ENCODE measurements around the gene UBE2E2.

UBE2E2 gene

GRCh38 chr3:23288286-23288685, 85.2 kb downstream of the UBE2E2 start:
- DNase-seq (ENCODE audit: low spot score): no peak
- Histone ChIP-seq H3K18ac (ENCODE audit: low read length) (no peak overlapping the region), H3K4me1 (ENCODE audit: control insufficient read depth in 2 of 2, insufficient read depth in 1 of 2, low read depth in 1 of 2, low read length in 2 of 2) (peaks cover 0 to 4% of the 10 kb centered on the region in 2 donors), H3K27me3 (ENCODE audit: control insufficient read depth in 3 of 3, insufficient read depth in 3 of 3, low read depth in 1 of 3, low read length in 3 of 3) (no peaks in the 10 kb centered on the region), H2AFZ (ENCODE audit: low read length) (no peak overlapping the region), H4K8ac (ENCODE audit: low read depth, low read length) (no peak overlapping the region), H2BK12ac (ENCODE audit: low read length) (no peak overlapping the region), H3K4me3 (ENCODE audit: low read length in 2 of 2) (no peak overlapping the region), H3K9me3 (replicated peaks in 1 of 2; ENCODE audit: control insufficient read depth in 2 of 2, insufficient read depth in 1 of 2, low read depth in 1 of 2, low read length in 2 of 2) (no peaks in the 10 kb centered on the region), H4K91ac (ENCODE audit: low read depth, low read length, poor library complexity) (no peak overlapping the region), H2BK120ac (ENCODE audit: low read depth, low read length) (no peak overlapping the region), H2AK5ac (ENCODE audit: low read depth, low read length) (no peak overlapping the region), H3K36me3 (replicated peaks in 1 of 2; ENCODE audit: control insufficient read depth in 2 of 2, insufficient read depth in 2 of 2, low read length in 2 of 2) (no peaks in the 10 kb centered on the region), H3K4ac (ENCODE audit: low read length) (no peak overlapping the region), H3K14ac (ENCODE audit: low read length) (no peak overlapping the region), H3K23ac (ENCODE audit: low read depth, low read length, poor library complexity) (no peak overlapping the region), H3K4me2 (ENCODE audit: insufficient read depth, low read length, poor library complexity, severe bottlenecking) (no peak overlapping the region), H2BK5ac (ENCODE audit: low read length) (no peak overlapping the region), H2BK15ac (ENCODE audit: low read length) (no peak overlapping the region), H3K9ac (ENCODE audit: low read depth, low read length, poor library complexity) (no peak overlapping the region), H3K79me1 (ENCODE audit: low read depth, low read length) (peaks cover 2% of the 10 kb centered on the region), H3K27ac (replicated peaks; ENCODE audit: low read length) (no peak overlapping the region)
- no CpG with 5 or more reads among the region's 1 CpG for whole genome bisulfite sequencing, 2 donors (ENCODE audit: extremely low coverage in 2 of 2, insufficient read length in 2 of 2, insufficient replicate concordance in 1 of 2)

- Histone ChIP-seq H2AFZ (ENCODE audit: low read length) (no peak overlapping the region), H3K36me3 (replicated peaks in 1 of 2; ENCODE audit: control insufficient read depth in 2 of 2, insufficient read depth in 2 of 2, low read length in 2 of 2) (no peaks in the 10 kb centered on the region), H2AK5ac (ENCODE audit: low read depth, low read length) (no peak overlapping the region), H2BK12ac (ENCODE audit: low read length) (no peak overlapping the region), H3K14ac (ENCODE audit: low read length) (no peak overlapping the region), H3K27me3 (ENCODE audit: control insufficient read depth in 3 of 3, insufficient read depth in 3 of 3, low read depth in 1 of 3, low read length in 3 of 3) (no peaks in the 10 kb centered on the region), H3K18ac (ENCODE audit: low read length) (no peak overlapping the region), H3K4ac (ENCODE audit: low read length) (no peak overlapping the region), H3K23ac (ENCODE audit: low read depth, low read length, poor library complexity) (no peak overlapping the region), H3K4me3 (ENCODE audit: low read length in 2 of 2) (no peak overlapping the region), H3K4me1 (ENCODE audit: control insufficient read depth in 2 of 2, insufficient read depth in 1 of 2, low read depth in 1 of 2, low read length in 2 of 2) (peaks cover 0 to under 1% of the 10 kb centered on the region in 2 donors), H3K9me3 (replicated peaks in 1 of 2; ENCODE audit: control insufficient read depth in 2 of 2, insufficient read depth in 1 of 2, low read depth in 1 of 2, low read length in 2 of 2) (no peaks in the 10 kb centered on the region), H2BK120ac (ENCODE audit: low read depth, low read length) (no peak overlapping the region), H3K4me2 (ENCODE audit: insufficient read depth, low read length, poor library complexity, severe bottlenecking) (no peak overlapping the region), H2BK5ac (ENCODE audit: low read length) (no peak overlapping the region), H2BK15ac (ENCODE audit: low read length) (no peak overlapping the region), H3K79me1 (ENCODE audit: low read depth, low read length) (peaks cover 2% of the 10 kb centered on the region), H3K27ac (replicated peaks; ENCODE audit: low read length) (no peak overlapping the region), H3K9ac (ENCODE audit: low read depth, low read length, poor library complexity) (no peak overlapping the region), H4K8ac (ENCODE audit: low read depth, low read length) (no peak overlapping the region), H4K91ac (ENCODE audit: low read depth, low read length, poor library complexity) (no peak overlapping the region)
- WGBS, 2 donors (ENCODE audit: extremely low coverage in 2 of 2, insufficient read length in 2 of 2, insufficient replicate concordance in 1 of 2): no CpG with 5 or more reads among the region's 2 CpGs
- DNase-seq (ENCODE audit: low spot score): no peak
Measured at GRCh38 chr3:23288715-23289114, 85.6 kb downstream of the UBE2E2 start.

GRCh38 chr3:23292432-23292831, 89.3 kb downstream of the UBE2E2 start:
- Histone ChIP-seq H3K14ac (ENCODE audit: low read length) (no peak overlapping the region), H3K27ac (replicated peaks; ENCODE audit: low read length) (no peak overlapping the region), H3K9ac (ENCODE audit: low read depth, low read length, poor library complexity) (no peak overlapping the region), H3K4me2 (ENCODE audit: insufficient read depth, low read length, poor library complexity, severe bottlenecking) (no peak overlapping the region), H3K27me3 (ENCODE audit: control insufficient read depth in 3 of 3, insufficient read depth in 3 of 3, low read depth in 1 of 3, low read length in 3 of 3) (no peaks in the 10 kb centered on the region), H2BK12ac (ENCODE audit: low read length) (no peak overlapping the region), H3K9me3 (replicated peaks in 1 of 2; ENCODE audit: control insufficient read depth in 2 of 2, insufficient read depth in 1 of 2, low read depth in 1 of 2, low read length in 2 of 2) (no peaks in the 10 kb centered on the region), H3K79me1 (ENCODE audit: low read depth, low read length) (peaks cover 2% of the 10 kb centered on the region), H2BK15ac (ENCODE audit: low read length) (no peak overlapping the region), H2AFZ (ENCODE audit: low read length) (no peak overlapping the region), H2AK5ac (ENCODE audit: low read depth, low read length) (no peak overlapping the region), H4K91ac (ENCODE audit: low read depth, low read length, poor library complexity) (no peak overlapping the region), H2BK5ac (ENCODE audit: low read length) (no peak overlapping the region), H3K23ac (ENCODE audit: low read depth, low read length, poor library complexity) (no peak overlapping the region), H4K8ac (ENCODE audit: low read depth, low read length) (no peak overlapping the region), H3K4ac (ENCODE audit: low read length) (no peak overlapping the region), H3K4me1 (ENCODE audit: control insufficient read depth in 2 of 2, insufficient read depth in 1 of 2, low read depth in 1 of 2, low read length in 2 of 2) (no peaks in the 10 kb centered on the region), H3K18ac (ENCODE audit: low read length) (no peak overlapping the region), H3K36me3 (replicated peaks in 1 of 2; ENCODE audit: control insufficient read depth in 2 of 2, insufficient read depth in 2 of 2, low read length in 2 of 2) (no peaks in the 10 kb centered on the region), H2BK120ac (ENCODE audit: low read depth, low read length) (no peak overlapping the region), H3K4me3 (ENCODE audit: low read length in 2 of 2) (no peak overlapping the region)
- DNase-seq (ENCODE audit: low spot score): no peak
- no CpG with 5 or more reads among the region's 1 CpG for WGBS, 2 donors (ENCODE audit: extremely low coverage in 2 of 2, insufficient read length in 2 of 2, insufficient replicate concordance in 1 of 2)

- Histone ChIP-seq H3K9ac (ENCODE audit: low read depth, low read length, poor library complexity) (no peak overlapping the region), H2BK15ac (ENCODE audit: low read length) (no peak overlapping the region), H3K4me2 (ENCODE audit: insufficient read depth, low read length, poor library complexity, severe bottlenecking) (no peak overlapping the region), H3K23ac (ENCODE audit: low read depth, low read length, poor library complexity) (no peak overlapping the region), H3K18ac (ENCODE audit: low read length) (no peak overlapping the region), H4K91ac (ENCODE audit: low read depth, low read length, poor library complexity) (no peak overlapping the region), H3K14ac (ENCODE audit: low read length) (no peak overlapping the region), H2BK12ac (ENCODE audit: low read length) (no peak overlapping the region), H3K27ac (replicated peaks; ENCODE audit: low read length) (no peak overlapping the region), H2BK5ac (ENCODE audit: low read length) (no peak overlapping the region), H3K9me3 (replicated peaks in 1 of 2; ENCODE audit: control insufficient read depth in 2 of 2, insufficient read depth in 1 of 2, low read depth in 1 of 2, low read length in 2 of 2) (no peaks in the 10 kb centered on the region), H3K4me1 (ENCODE audit: control insufficient read depth in 2 of 2, insufficient read depth in 1 of 2, low read depth in 1 of 2, low read length in 2 of 2) (no peaks in the 10 kb centered on the region), H3K4ac (ENCODE audit: low read length) (no peak overlapping the region), H2AFZ (ENCODE audit: low read length) (no peak overlapping the region), H4K8ac (ENCODE audit: low read depth, low read length) (no peak overlapping the region), H3K36me3 (replicated peaks in 1 of 2; ENCODE audit: control insufficient read depth in 2 of 2, insufficient read depth in 2 of 2, low read length in 2 of 2) (no peaks in the 10 kb centered on the region), H2AK5ac (ENCODE audit: low read depth, low read length) (no peak overlapping the region), H3K4me3 (ENCODE audit: low read length in 2 of 2) (no peak overlapping the region), H2BK120ac (ENCODE audit: low read depth, low read length) (no peak overlapping the region), H3K79me1 (ENCODE audit: low read depth, low read length) (peaks cover 2% of the 10 kb centered on the region), H3K27me3 (ENCODE audit: control insufficient read depth in 3 of 3, insufficient read depth in 3 of 3, low read depth in 1 of 3, low read length in 3 of 3) (no peaks in the 10 kb centered on the region)
- DNase-seq (ENCODE audit: low spot score): no peak
Measured at GRCh38 chr3:23294770-23295387, 91.8 kb downstream of the UBE2E2 start.
